ENCODE measurements around the gene PRKCB.

PRKCB gene

DNA sequence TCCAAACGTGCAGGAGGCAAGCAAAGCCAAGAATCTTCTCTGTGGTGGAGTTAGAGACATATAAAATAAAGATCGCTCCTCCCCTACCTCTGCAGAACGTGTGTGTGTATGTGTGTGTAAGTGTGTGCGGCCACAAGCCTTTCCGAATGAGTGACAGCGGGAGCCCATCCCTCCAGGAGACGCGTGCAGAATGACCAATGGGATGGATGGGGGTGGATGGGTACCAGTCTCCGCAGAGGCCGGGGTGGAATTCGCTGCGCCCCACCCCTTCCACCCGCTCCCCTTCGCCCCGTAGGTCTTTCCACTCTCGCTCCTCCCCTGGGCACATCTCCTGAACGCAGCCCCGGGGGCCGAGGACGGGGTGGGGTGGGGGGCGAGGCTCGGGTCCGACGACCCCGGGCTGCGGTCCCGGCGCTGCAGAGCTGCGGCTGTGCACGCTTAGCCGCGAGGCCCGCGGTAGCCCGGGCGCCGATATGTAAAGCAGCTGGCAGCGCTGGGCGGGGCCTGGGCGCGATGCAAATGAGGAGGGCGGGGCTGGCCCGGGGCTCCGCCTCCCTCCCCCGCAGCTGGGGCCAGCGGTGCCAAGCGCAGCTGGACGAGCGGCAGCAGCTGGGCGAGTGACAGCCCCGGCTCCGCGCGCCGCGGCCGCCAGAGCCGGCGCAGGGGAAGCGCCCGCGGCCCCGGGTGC, at the start of gene PRKCB:
PRKCB (plus strand) TSS at position 594 of the 688 bp plus-strand sequence.
- peak; percentile 36 for DNase-seq

GRCh38 chr16:23786964-23787561, 48.7 kb upstream of the PRKCB start:
- no peak for DNase-seq

DNA sequence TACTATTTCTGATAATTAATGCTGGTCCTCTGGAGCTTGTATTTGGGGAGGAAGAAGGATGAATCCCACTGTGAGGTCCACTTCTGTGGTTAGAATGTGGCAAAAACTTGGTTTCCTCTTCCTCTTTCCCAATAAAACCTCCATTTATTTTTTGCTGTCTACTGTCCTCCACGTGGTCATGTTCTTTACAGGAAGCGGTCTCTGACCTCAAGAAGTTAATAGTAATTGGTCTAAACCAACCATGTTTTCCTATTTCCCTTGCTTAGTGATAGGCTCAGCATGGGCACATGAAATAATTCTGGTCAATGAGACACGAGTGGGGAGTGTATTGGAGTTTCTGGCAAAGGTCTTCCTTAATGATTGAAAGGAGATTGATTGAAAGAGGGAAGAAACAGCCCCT, 47.1 kb upstream of the PRKCB start:
- no peak for DNase-seq

GRCh38 chr16:23795378-23795777, 40.4 kb upstream of the PRKCB start:
- no peak for DNase-seq

DNA sequence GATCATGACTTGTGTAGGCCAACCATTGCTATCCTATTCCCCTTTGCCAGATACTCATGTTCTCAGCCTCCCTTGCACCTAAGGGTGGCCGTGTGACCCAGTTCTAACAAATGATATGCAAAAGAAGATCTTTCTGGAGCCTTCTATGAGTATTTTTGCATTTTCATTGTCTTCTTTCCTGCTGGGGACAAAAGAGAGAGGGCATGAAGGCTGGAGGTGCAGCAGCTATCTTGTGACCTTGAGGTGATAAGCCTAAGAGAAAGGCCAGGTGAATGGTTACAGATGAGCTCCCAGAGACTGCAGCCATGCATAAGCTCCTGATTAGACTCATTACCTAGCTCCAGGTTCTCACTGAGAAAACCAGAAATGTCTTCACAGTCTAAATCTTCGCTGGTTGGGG, 38.8 kb upstream of the PRKCB start:
- no peak for DNase-seq

DNA sequence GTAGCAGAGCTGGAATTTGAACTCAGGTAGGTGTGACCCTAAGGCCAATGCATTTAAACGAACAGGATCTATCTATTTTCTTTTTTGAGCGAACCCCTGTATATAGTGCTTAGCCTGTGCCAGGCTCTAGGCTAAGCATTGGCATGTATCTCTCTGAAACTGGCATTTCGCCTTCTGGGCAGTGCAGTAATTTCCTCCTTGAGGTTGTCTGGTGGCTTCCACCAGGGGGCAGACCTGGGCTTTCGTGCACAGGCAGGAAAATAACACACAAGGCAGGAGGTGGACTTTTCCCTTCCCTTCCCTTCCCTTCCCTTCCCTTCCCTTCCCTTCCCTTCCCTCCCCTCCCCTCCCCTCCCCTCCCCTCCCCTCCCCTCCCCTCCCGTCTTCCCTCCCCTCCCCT, 34.4 kb upstream of the PRKCB start:
- peak; percentile 49 for DNase-seq

- DNase-seq = no peak
Measured at GRCh38 chr16:23802776-23803175, 33.0 kb upstream of the PRKCB start.

DNA sequence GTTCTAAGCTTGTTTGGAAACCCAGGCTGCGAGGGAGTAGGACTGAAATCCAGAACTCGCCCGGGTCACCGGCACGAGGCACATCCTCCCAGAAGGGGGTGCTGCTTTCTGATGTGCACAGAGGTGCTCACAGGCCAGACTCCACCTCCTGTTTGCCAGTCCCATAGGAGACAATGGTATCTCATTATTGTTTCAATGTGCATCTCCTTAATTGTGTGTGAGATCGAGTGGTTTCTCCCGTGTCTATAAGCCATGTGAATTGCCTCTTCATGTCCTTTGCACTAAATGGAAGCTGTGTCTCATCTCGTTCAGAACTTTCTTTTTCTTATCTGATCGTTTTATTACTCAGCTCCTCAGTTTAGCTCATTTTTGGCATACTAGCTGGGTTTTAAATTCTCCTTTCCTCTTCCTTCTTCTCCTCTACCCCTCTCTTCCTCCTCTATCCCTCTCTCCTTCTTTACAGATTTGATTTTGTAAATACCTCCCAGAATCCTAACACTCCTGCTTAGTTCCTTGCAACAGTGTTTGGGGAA, 32.1 kb upstream of the PRKCB start:
- no peak for DNase-seq

GRCh38 chr16:23807028-23807427, 28.8 kb upstream of the PRKCB start:
- DNase-seq = no peak

DNA sequence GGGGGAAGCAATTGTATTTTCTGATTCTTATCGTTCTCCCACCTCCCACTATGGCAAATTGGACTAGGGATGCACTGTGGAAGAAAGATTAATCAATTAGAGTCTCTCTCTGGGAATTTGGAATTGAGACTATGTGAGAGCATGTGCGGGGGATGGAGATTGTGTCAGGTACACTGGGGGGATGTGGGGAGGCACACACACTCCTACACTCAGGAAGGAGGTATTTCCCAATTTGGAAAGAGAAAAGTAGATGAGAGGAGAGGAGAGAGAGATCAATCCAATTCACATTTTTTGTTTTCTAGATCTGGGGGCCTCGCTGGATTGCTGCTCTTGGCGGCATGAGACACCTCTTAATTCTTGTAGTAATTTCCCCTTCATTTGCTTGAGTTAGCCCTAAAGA, 14.3 kb upstream of the PRKCB start:
- DNase-seq = no peak

DNA sequence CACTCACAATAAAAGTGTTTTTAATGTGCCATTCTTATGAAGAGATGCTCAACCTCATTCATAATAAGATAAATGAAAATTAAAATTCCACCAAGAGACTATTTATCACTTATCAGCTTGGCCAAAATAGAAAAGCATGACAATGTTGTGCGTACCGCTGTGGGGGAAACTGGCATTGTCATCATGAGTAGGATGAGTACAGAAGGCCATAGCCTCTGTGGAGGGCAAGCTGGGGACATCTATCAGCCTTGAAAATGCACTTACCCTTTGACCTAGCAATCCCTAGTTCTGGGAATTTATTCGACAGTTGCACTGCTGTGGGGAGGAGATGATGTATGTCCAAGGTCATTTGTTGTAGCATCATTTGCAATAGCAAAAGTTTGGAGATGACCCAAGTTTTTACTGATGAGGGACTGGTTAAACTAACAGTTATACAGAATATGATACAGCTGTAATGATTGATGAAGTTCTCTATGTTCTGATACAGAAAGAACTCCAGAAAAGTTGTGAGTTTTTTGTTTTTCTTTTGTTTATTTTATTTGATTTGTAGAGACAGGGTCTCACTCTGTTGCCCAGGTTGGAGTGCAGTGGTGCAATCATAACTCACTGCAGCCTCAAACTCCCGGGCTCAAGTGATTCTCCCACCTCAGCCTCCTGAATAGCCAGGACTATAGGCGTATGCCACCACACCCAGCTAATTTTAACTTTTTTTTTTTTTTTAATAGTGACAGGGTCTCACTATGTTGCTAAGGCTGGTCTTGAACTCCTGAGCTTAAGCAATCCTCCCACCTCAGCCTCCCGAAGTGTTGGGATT, 13.7 kb upstream of the PRKCB start:
- no peak for DNase-seq

DNA sequence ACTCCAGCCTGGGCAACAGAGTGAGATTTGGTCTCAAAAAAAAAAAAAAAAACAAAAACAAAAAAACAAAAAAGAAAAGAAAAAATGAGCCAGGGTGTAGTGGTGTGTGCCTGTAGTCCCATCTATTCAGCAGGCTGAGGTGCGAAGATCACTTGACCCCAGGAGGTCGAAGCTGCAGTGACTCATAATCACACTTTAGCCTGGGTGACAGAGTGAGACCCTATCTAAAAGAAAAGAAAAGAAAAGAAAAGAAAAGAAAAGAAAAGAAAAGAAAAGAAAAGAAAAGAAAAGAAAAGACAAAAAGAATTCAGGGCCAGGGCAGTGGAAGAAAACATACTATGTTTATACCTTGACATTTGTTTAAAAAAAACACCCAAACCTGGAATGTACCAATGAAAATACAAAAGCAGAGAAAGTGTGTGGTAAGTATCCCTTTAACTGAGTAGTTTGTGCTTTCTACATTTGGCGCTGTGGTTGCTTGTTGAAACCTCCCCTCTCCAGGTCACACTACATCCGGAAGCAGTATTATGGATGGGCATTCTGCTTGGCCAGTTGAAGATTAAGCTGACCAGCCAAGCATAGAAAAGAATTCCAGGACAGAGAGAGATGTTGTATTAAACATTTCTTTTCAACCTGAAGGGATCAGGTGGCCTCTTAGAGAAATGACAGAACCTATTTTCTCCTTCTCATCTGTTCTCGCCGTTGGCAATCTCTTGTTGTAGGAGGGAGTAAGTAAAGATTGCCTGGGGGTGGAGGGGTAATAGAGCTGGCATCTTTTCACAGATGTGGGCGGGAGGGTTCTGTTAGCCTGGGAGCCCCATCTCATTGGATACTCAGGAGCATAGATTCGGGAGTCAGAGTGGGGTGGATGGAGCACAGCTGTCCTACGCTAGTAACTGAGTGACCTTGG, 12.1 kb upstream of the PRKCB start:
- DNase-seq = no peak

GRCh38 chr16:23824909-23825308, 10.9 kb upstream of the PRKCB start:
- no peak for DNase-seq

GRCh38 chr16:23826528-23827045, 9.2 kb upstream of the PRKCB start:
- DNase-seq = no peak

- DNase-seq = no peak
Measured at GRCh38 chr16:23827057-23827456, 8.7 kb upstream of the PRKCB start.

DNA sequence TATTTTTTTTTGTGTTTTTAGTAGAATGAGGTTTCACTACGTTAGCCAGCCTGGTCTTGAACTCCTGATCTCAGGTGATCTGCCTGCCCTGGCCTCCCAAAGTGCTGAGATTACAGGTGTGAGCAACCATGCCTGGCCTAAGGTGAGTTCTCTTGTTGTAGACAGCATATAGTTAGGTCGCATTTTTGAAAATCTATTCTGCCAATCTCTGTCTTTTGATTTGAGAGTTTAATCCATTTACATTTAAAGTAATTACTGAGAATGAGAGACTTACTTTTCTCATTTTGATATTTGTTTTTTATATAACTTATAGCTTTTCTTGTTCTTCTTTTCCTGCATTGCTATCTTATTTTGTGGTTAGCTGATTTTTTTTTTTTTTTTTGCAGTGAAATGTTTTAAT, 6.3 kb upstream of the PRKCB start:
- no peak for DNase-seq

DNA sequence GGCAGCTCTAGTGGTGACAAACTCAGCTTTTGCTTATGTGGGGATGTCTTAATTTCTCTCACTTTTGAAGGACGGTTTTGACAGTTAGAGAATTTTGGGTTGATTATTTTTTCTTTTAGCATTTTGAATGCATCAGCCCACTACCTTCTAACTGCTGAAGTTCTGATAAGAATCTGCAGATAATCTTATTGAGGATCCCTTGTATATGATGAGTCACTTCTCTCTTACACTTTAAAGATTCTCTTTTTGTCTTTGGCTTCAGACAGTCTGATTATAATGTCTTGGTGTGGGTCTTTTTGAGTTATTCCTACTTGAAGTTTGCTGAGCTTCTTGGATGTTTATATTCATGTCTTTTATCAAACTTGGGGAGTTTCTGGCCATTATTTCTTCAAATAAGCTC, 5.5 kb upstream of the PRKCB start:
- DNase-seq = no peak

- DNase-seq = no peak
Measured at GRCh38 chr16:23832882-23833281, 2.9 kb upstream of the PRKCB start.

DNA sequence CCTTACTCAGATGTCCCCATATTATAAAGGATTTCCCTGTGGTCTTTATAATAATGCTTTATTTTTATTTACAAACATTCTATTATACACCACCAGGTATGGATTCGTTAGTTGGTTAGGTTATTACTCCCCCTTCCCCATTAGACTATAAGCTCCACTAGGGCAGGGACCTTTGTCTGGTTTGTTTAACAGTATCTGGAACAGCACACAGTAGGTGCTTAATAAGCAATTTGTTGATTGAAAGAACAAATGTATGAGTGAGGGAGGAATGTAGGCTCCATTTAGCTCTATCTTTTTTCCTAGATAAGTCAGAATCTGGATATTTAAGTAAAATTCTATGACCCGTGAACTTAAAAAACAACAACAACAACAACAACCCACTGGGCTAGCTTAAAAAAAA, 2.3 kb upstream of the PRKCB start:
- DNase-seq = no peak

GRCh38 chr16:23833960-23834685, 1.7 kb upstream of the PRKCB start:
- DNase-seq = no peak

GRCh38 chr16:23836078-23836403, 258 bp downstream of the PRKCB start:
- DNase-seq = no peak
